ENCODE results near the gene PHF21B.
"Not testable (repeated sequence)": the region's sequence is repeated elsewhere in the genome, so short reads cannot be mapped to it uniquely, and the experiment has no call there.

The PHF21B gene

GRCh38 chr22:44932493-44932892 lies 77.3 kb downstream of the PHF21B start:
- DNase-seq = no peak

DNA sequence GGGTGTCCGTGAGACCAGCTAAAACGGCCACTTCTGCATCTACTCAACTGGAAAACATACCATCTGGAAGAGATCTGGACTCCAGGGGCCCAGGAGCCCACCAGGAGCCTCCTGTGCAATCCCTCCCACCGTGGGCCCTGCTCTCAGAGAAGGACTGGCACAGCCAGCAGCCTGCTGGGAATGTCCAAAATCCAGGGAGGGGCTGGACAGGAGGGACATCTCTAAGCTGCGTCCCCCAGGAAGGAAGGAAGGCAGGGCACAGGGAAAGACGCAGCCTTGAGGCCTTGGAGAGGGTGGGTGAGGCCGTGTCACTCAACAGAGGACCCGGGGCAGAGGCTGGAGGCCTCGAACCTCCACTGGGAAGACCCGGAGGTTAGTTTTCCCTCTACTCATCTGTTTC lies 78.0 kb downstream of the PHF21B start:
- DNase-seq = no peak

- peak; percentile 9 to 24 for DNase-seq
These were observed 78.7 kb downstream of the PHF21B start for GRCh38 chr22:44931077-44931540.

- no peak for DNase-seq
These were observed 79.1 kb downstream of the PHF21B start for GRCh38 chr22:44930711-44931035.

- no peak for DNase-seq
These were observed 79.6 kb downstream of the PHF21B start for GRCh38 chr22:44930016-44930710.

DNA sequence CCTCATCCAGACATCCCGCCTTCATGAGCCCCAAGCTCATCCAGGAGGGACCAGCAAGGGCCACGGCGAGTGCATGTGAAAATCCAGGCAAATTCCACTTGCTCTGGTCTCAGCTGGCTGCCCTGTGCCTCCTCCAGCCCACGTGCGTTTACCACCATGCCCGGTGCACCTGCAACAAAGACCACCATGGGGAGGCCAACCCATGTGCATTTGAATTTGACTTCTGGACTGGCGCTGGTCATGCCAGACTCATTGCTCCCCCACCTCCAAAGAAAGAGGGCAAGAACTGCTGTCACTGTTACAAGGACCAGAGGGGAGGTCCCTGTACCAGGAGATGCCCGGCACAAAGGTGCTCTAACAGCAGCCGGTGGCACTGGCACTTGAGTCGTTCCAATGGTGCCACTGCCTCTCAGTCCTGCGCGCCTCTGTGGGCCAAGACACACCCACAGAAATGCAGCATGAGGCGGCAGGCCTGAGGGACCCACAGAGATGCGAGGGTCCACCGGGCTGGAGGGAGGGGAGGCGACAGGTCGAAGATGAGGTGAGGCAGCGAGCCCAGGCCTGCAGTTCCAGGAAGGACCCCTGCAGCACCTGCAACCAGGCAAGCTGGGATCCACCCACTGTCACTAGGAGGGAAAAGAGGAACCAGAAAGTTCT lies 80.3 kb downstream of the PHF21B start:
- no peak for DNase-seq

- no peak for DNase-seq
These were observed 81.0 kb downstream of the PHF21B start for GRCh38 chr22:44928711-44929358.

GRCh38 chr22:44928136-44928463 lies 81.7 kb downstream of the PHF21B start:
- DNase-seq = no peak

- DNase-seq = no peak
These were observed 82.2 kb downstream of the PHF21B start for GRCh38 chr22:44927463-44928135.

- no peak for DNase-seq
These were observed 83.1 kb downstream of the PHF21B start for GRCh38 chr22:44926491-44927415.

DNA sequence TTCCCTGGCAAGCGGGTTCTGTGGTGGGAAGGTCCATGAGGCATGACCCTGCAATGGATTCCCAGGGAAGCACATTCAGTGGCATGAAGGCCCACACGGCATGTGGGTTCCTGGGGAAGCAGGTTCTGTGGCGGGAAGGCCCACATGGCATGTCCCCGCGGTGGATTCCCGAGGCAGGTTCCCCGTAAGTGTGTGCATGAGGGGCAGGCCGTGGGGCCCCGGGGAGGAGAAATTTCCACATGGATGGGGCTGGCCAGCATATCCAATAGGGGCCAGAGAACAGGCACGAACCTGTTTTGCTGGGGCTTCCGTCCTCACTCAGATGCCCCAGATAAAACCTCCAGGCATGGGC lies 83.7 kb downstream of the PHF21B start:
- DNase-seq = no peak

DNA sequence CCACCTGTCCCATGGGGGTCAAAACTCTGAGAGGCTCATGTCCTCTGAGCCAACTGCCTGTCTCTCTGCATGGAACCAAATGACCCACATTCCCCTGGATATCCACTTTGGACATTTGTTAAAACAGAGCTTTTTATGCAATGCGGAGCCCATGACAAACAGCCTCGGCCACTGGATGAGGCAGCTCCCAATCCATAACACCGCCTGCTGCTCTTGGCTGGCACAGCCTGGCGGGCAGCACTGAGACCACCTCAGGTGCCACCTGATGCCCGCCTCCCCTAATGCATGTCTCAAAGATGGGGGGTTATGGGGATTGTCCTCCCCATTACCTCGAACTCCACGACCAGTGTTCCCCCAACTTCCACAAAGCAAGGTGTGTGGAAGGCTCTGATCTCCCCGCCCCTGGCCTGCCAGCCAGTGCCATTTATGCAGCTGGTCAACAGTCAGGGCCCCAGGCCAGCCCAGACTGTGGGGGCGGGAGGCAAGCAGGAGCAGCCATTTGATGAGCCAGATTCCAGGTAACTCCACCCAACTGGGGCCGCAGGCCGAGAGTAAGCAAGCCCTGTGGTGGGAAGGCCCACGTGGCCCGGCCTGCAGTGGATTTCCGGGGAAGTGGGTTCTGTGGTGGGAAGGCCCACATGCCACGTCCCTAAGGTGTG lies 84.2 kb downstream of the PHF21B start:
- no peak for DNase-seq

- no peak for DNase-seq
These were observed 85.1 kb downstream of the PHF21B start for GRCh38 chr22:44924710-44925109.

GRCh38 chr22:44924098-44924497 lies 85.7 kb downstream of the PHF21B start:
- DNase-seq = no peak

- DNase-seq = not testable (repeated sequence)
These were observed 88.0 kb downstream of the PHF21B start for GRCh38 chr22:44921766-44922165.

- no peak for DNase-seq
These were observed 89.6 kb downstream of the PHF21B start for GRCh38 chr22:44920183-44920582.

DNA sequence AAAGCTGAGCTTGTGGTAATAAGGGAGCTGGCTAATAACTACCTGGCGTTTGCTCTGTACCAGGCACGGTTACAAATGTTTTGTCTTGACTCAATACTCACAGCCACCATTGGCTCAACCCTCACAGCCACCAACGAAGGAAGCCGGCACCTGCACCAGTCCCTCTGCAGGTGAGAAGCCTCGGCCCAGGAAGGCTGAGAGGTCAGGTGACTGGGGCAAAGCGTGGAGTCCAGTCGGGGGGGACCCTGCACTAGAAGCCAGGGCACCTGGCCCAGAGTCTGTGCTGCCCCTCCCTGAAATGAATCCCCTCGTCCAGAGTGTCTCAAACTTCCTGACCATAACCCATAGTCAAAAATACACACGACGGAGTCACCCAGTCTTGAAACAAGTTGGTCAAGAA lies 90.1 kb downstream of the PHF21B start:
- DNase-seq = no peak

- no peak for DNase-seq
These were observed 90.8 kb downstream of the PHF21B start for GRCh38 chr22:44918925-44919392.

GRCh38 chr22:44918166-44918924 lies 91.5 kb downstream of the PHF21B start:
- DNase-seq = no peak

DNA sequence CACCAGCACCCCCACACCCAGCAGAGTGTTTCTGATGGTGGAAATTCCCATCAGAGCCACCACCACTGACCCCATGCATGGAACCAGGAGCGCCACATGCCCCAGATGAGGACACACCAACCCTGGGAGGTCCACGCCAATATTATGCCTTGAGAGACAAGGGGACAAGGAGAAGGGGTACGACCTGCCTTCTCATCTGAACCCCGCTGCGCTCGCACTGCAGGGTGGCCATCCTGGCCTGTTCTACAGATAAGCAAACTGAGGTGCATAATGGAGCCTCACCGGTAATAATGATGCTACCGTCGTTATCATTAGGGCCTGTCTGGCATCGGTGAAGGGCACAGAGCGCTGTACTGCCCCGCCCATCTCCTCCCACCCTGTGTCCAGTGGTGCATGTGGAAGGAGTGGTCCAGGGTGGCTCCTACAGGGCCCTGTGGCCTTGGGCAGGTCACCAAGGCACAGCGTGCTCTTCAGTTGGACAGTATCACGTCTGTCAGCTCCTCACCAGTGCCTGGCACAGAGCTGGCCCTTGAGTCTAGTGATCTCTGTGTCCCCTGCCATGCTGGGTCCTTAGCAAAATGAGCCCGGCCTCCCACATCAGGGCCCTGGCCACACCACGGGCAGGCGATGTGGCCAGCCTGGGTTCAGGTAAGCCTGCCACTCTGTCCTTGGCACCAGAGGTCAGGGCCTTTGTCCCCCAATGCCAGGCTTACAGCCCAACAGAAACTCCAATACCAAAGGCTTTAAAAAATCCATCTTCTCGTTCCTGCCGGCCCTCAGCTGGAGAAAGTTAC lies 92.2 kb downstream of the PHF21B start:
- DNase-seq = no peak

Data from hippocampal formation (tissue), 2 donors.